GM21447 (cell line): Measurements from ENCODE around the gene NOTCH1.

ENCODE experiments used
- ATAC-seq: cut with Tn5 transposase; IDR thresholded peaks from one replicate; pipeline ENCODE4 v1.9.1; 2021; ENCODE audit not compliant: unreplicated experiment

The NOTCH1 gene

GRCh38 chr9:136534366-136534765 is 11.5 kb downstream of the NOTCH1 start:
- ATAC-seq = no peak

GRCh38 chr9:136533775-136534157 is 12.1 kb downstream of the NOTCH1 start:
- peak; percentile 3 for ATAC-seq

- peak; percentile 55 for ATAC-seq
Measured at GRCh38 chr9:136532799-136533774, 12.8 kb downstream of the NOTCH1 start.

- no peak for ATAC-seq
Measured at GRCh38 chr9:136531904-136532798, 13.7 kb downstream of the NOTCH1 start.

- no peak for ATAC-seq
Measured at GRCh38 chr9:136531186-136531903, 14.5 kb downstream of the NOTCH1 start.

- ATAC-seq = no peak
Measured at GRCh38 chr9:136530461-136531089, 15.3 kb downstream of the NOTCH1 start.

- ATAC-seq = no peak
Measured at GRCh38 chr9:136529516-136530460, 16.1 kb downstream of the NOTCH1 start.

GRCh38 chr9:136528716-136529341 is 17.0 kb downstream of the NOTCH1 start:
- ATAC-seq = no peak

- ATAC-seq = no peak
Measured at GRCh38 chr9:136527721-136528710, 17.8 kb downstream of the NOTCH1 start.

GRCh38 chr9:136527131-136527530 is 18.7 kb downstream of the NOTCH1 start:
- no peak for ATAC-seq

- no peak for ATAC-seq
Measured at GRCh38 chr9:136526625-136527066, 19.2 kb downstream of the NOTCH1 start.

GRCh38 chr9:136525841-136526499 is 19.9 kb downstream of the NOTCH1 start:
- no peak for ATAC-seq

GRCh38 chr9:136525207-136525606 is 20.6 kb downstream of the NOTCH1 start:
- no peak for ATAC-seq

GRCh38 chr9:136522314-136523237 is 23.3 kb downstream of the NOTCH1 start:
- ATAC-seq = no peak

GRCh38 chr9:136521537-136521936 is 24.3 kb downstream of the NOTCH1 start:
- no peak for ATAC-seq

GRCh38 chr9:136520053-136520540 is 25.8 kb downstream of the NOTCH1 start:
- no peak for ATAC-seq
